HEK293 (cell line): ENCODE measurements around the gene BBS9.
"Not testable (repeated sequence)": the region's sequence is repeated elsewhere in the genome, so short reads cannot be mapped to it uniquely, and the experiment has no call there.

ENCODE experiments used
- CTCF ChIA-PET: fragments of 350-600 bp; formaldehyde crosslinking; extraction: SDS; loops from one replicate; lab custom pipeline; 2021; ENCODE audit warnings: antibody characterized with exemption; lab: Yijun Ruan, JAX
- POLR2A ChIA-PET: fragments of 300-600 bp; formaldehyde crosslinking; extraction: SDS; loops from one replicate; lab custom pipeline; 2020; ENCODE audit warnings: antibody characterized with exemption, inconsistent platforms; lab: Yijun Ruan, JAX
- H3K27ac ChIP-seq: fragments of 200-500 bp; sonication (Bioruptor generic); 2 replicates; pipeline ENCODE4 v1.5.1; 2014; ENCODE audit warnings: low read depth, low read length, control low read depth, inconsistent platforms; ENCODE audit errors: extremely low read depth
- H3K36me3 ChIP-seq, 2 experiments: fragments of 200-500 bp in 1 of 2; sonication (Bioruptor generic) in 1 of 2; 1 replicate in 1 of 2; 2 replicates in 1 of 2; pipeline ENCODE4 v1.5.1; 2014 to 2017; ENCODE audit warnings: inconsistent platforms in 2 of 2, low read length in 2 of 2; ENCODE audit not compliant: control insufficient read depth in 2 of 2, insufficient read depth in 1 of 2
- H3K4me1 ChIP-seq: fragments of 200-500 bp; sonication (Bioruptor generic); 2 replicates; pipeline ENCODE4 v1.5.1; 2014; ENCODE audit warnings: mild to moderate bottlenecking, low read length, inconsistent platforms; ENCODE audit not compliant: control insufficient read depth, insufficient read depth
- H3K4me3 ChIP-seq: 2 replicates; pipeline ENCODE4 v1.5.1; 2011; ENCODE audit warnings: low read depth, mild to moderate bottlenecking, control low read depth, low read length, moderate library complexity
- H3K9me3 ChIP-seq: fragments of 200-500 bp; sonication (Bioruptor generic); 2 replicates; pipeline ENCODE4 v1.5.1; 2014; ENCODE audit warnings: low read depth, low read length, inconsistent platforms; ENCODE audit not compliant: control insufficient read depth, insufficient read depth
- EGR2 ChIP-seq: fragments of 450-650 bp; formaldehyde crosslinking; IDR thresholded peaks from 2 replicates; pipeline ENCODE4 v1.5.1; 2016; ENCODE audit warnings: low read depth, missing biosample characterization, missing genetic modification characterization
- OVOL3 ChIP-seq: fragments of 450-650 bp; formaldehyde crosslinking; IDR thresholded peaks from 2 replicates; pipeline ENCODE4 v1.5.1; 2016; ENCODE audit warnings: missing biosample characterization, missing genetic modification characterization
- ZBTB1 ChIP-seq: fragments of 450-650 bp; formaldehyde crosslinking; IDR thresholded peaks from 2 replicates; pipeline ENCODE4 v1.5.1; 2016; ENCODE audit warnings: missing biosample characterization, missing genetic modification characterization
- ZBTB8A ChIP-seq: fragments of 450-650 bp; formaldehyde crosslinking; IDR thresholded peaks from 2 replicates; pipeline ENCODE4 v1.5.1; 2016; ENCODE audit warnings: missing biosample characterization, missing genetic modification characterization
- ZEB2 ChIP-seq: fragments of 450-650 bp; formaldehyde crosslinking; IDR thresholded peaks from 2 replicates; pipeline ENCODE4 v1.5.1; 2016; ENCODE audit warnings: missing biosample characterization, missing genetic modification characterization
- ZFP3 ChIP-seq: fragments of 450-650 bp; formaldehyde crosslinking; IDR thresholded peaks from 2 replicates; pipeline ENCODE4 v1.5.1; 2016; ENCODE audit warnings: low read depth, missing biosample characterization, missing genetic modification characterization
- ZNF138 ChIP-seq: fragments of 450-650 bp; formaldehyde crosslinking; IDR thresholded peaks from 2 replicates; pipeline ENCODE4 v1.5.1; 2016; ENCODE audit warnings: missing biosample characterization, missing genetic modification characterization, borderline replicate concordance
- ZNF146 ChIP-seq: fragments of 450-650 bp; formaldehyde crosslinking; IDR thresholded peaks from 2 replicates; pipeline ENCODE4 v1.5.1; 2016; ENCODE audit warnings: missing biosample characterization, missing genetic modification characterization
- ZNF16 ChIP-seq: fragments of 450-650 bp; formaldehyde crosslinking; IDR thresholded peaks from 2 replicates; pipeline ENCODE4 v1.5.1; 2016; ENCODE audit warnings: low read depth, missing biosample characterization, missing genetic modification characterization
- ZNF223 ChIP-seq: fragments of 450-650 bp; formaldehyde crosslinking; IDR thresholded peaks from 2 replicates; pipeline ENCODE4 v1.5.1; 2016; ENCODE audit warnings: missing biosample characterization, missing genetic modification characterization
- ZNF23 ChIP-seq: fragments of 450-650 bp; formaldehyde crosslinking; IDR thresholded peaks from 2 replicates; pipeline ENCODE4 v1.5.1; 2016; ENCODE audit warnings: missing biosample characterization, missing genetic modification characterization, borderline replicate concordance
- ZNF24 ChIP-seq: fragments of 450-650 bp; formaldehyde crosslinking; IDR thresholded peaks from 2 replicates; pipeline ENCODE4 v1.5.1; 2016; ENCODE audit warnings: missing biosample characterization, missing genetic modification characterization
- ZNF274 ChIP-seq, 2 experiments: fragments of 200-500 bp in 1 of 2; fragments of 450-650 bp in 1 of 2; sonication (Bioruptor generic) in 1 of 2; formaldehyde crosslinking in 1 of 2; IDR thresholded peaks; 2 replicates each; pipeline versions ENCODE4 v1.5.1 to v1.6.1; 2014 to 2016; ENCODE audit warnings: borderline replicate concordance in 1 of 2, inconsistent platforms in 1 of 2, low read length in 1 of 2, missing biosample characterization in 1 of 2, missing genetic modification characterization in 1 of 2
- ZNF37A ChIP-seq: fragments of 450-650 bp; IDR thresholded peaks from 2 replicates; pipeline ENCODE4 v1.5.1; 2018; ENCODE audit warnings: missing biosample characterization, missing genetic modification characterization
- ZNF426 ChIP-seq: fragments of 450-650 bp; formaldehyde crosslinking; IDR thresholded peaks from 2 replicates; pipeline ENCODE4 v1.5.1; 2017; ENCODE audit warnings: missing biosample characterization, missing genetic modification characterization, mild to moderate bottlenecking, inconsistent platforms, moderate library complexity
- ZNF513 ChIP-seq: fragments of 450-650 bp; IDR thresholded peaks from 2 replicates; pipeline ENCODE4 v1.5.1; 2018; ENCODE audit warnings: missing biosample characterization, missing genetic modification characterization
- ZNF561 ChIP-seq: fragments of 450-650 bp; IDR thresholded peaks from 2 replicates; pipeline ENCODE4 v1.5.1; 2018; ENCODE audit warnings: missing biosample characterization, missing genetic modification characterization, borderline replicate concordance
- ZNF580 ChIP-seq: fragments of 450-650 bp; formaldehyde crosslinking; IDR thresholded peaks from 2 replicates; pipeline ENCODE4 v1.5.1; 2016; ENCODE audit warnings: missing biosample characterization, missing genetic modification characterization
- ZNF645 ChIP-seq: fragments of 450-650 bp; formaldehyde crosslinking; IDR thresholded peaks from 2 replicates; pipeline ENCODE4; 2016; ENCODE audit warnings: missing biosample characterization, missing genetic modification characterization
- ZNF664 ChIP-seq: fragments of 450-650 bp; formaldehyde crosslinking; IDR thresholded peaks from 2 replicates; pipeline ENCODE4 v1.5.1; 2016; ENCODE audit warnings: missing biosample characterization, missing genetic modification characterization
- ZNF670 ChIP-seq: fragments of 450-650 bp; formaldehyde crosslinking; IDR thresholded peaks from 2 replicates; pipeline ENCODE4 v1.5.1; 2016; ENCODE audit warnings: missing biosample characterization, missing genetic modification characterization, low read depth
- ZNF777 ChIP-seq: fragments of 450-650 bp; formaldehyde crosslinking; IDR thresholded peaks from 2 replicates; pipeline ENCODE4 v1.5.1; 2017; ENCODE audit warnings: missing biosample characterization, missing genetic modification characterization, borderline replicate concordance
- ZSCAN30 ChIP-seq: fragments of 450-650 bp; IDR thresholded peaks from 2 replicates; pipeline ENCODE4 v1.5.1; 2018; ENCODE audit warnings: missing biosample characterization, mild to moderate bottlenecking, missing genetic modification characterization, moderate library complexity
- ZSCAN4 ChIP-seq: fragments of 450-650 bp; formaldehyde crosslinking; IDR thresholded peaks from 2 replicates; pipeline ENCODE4 v1.5.1; 2017; ENCODE audit warnings: missing biosample characterization, missing genetic modification characterization
- ZSCAN5A ChIP-seq: fragments of 450-650 bp; formaldehyde crosslinking; IDR thresholded peaks from 2 replicates; pipeline ENCODE4 v1.5.1; 2016; ENCODE audit warnings: missing biosample characterization, missing genetic modification characterization
- ZXDB ChIP-seq: fragments of 450-650 bp; formaldehyde crosslinking; IDR thresholded peaks from 2 replicates; pipeline ENCODE4 v1.5.1; 2016; ENCODE audit warnings: missing biosample characterization, missing genetic modification characterization

Gene BBS9

GRCh38 chr7:33093266-33093665, 36.1 kb upstream of the BBS9 start:
- TF ChIP-seq ZBTB1 (no peak), ZNF426 (tag by site-specific recombination) (no peak), ZNF24 (tag by site-specific recombination) (no peak), EGR2 (tag by site-specific recombination) (no peak), ZEB2 (tag by site-specific recombination) (no peak), ZSCAN4 (tag by site-specific recombination) (no peak), ZNF561 (tag by site-specific recombination) (no peak), ZNF146 (no peak), ZFP3 (tag by site-specific recombination) (no peak), ZNF138 (tag by site-specific recombination) (no peak), ZNF274 (IDR thresholded peaks at IDR 0.05; ENCODE audit: low read length) (no peak), ZNF274 (tag by site-specific recombination; IDR thresholded peaks at IDR 0.05; ENCODE audit: borderline replicate concordance) (no peak), ZSCAN30 (tag by site-specific recombination) (no peak), ZSCAN5A (no peak), ZNF580 (tag by site-specific recombination) (no peak)
- ChIA-PET POLR2A (no interaction called here), CTCF (no interaction called here)
- Histone ChIP-seq H3K4me1 (no peaks in the 10 kb centered on the region), H3K36me3 (peaks cover 33 to 43% of the 10 kb centered on the region in 2 experiments), H3K27ac (no peak overlapping the region), H3K9me3 (no peaks in the 10 kb centered on the region), H3K4me3 (no peak overlapping the region)

GRCh38 chr7:33094745-33095275, 34.6 kb upstream of the BBS9 start:
- ChIA-PET CTCF (interaction anchor here (0.6 kb wide), 1 partner anchor 13 kb away, joined by 3 read pairs; no protein-coding TSS in a partner anchor), POLR2A (interaction anchor here (1.0 kb wide), 1 partner anchor 22 kb away, joined by 3 read pairs; no protein-coding TSS in a partner anchor)
- H3K9me3 ChIP-seq, H3K27ac ChIP-seq, H3K4me1 ChIP-seq, H3K4me3 ChIP-seq: not testable (repeated sequence)
- peaks cover 44 to 57% of the 10 kb centered on the region in 2 experiments for H3K36me3 ChIP-seq

GRCh38 chr7:33099154-33099940, 30.0 kb upstream of the BBS9 start:
- ChIA-PET CTCF (interaction anchor here (0.7 to 4.1 kb wide), 2 partner anchors 8 to 884 kb away, joined by 3 to 13 read pairs; no protein-coding TSS in a partner anchor), POLR2A (no interaction called here)
- Histone ChIP-seq H3K4me3 (no peak overlapping the region), H3K27ac (no peak overlapping the region), H3K9me3 (no peaks in the 10 kb centered on the region), H3K4me1 (no peaks in the 10 kb centered on the region), H3K36me3 (peaks cover 47 to 76% of the 10 kb centered on the region in 2 experiments)
- TF ChIP-seq OVOL3 (tag by site-specific recombination) (no peak), ZNF777 (tag by site-specific recombination) (no peak), ZNF23 (no peak), ZXDB (tag by site-specific recombination) (no peak), ZNF37A (tag by site-specific recombination) (no peak), ZNF645 (tag by site-specific recombination) (no peak), ZNF670 (tag by site-specific recombination) (no peak), ZNF223 (tag by site-specific recombination) (no peak), ZBTB8A (tag by site-specific recombination) (no peak), ZNF513 (tag by site-specific recombination) (no peak), ZNF664 (tag by site-specific recombination) (no peak), ZNF16 (tag by site-specific recombination) (no peak)
